Measurements from ENCODE around the gene KNSTRN. TPM values are rescaled to one million over a fixed set of nuclear protein-coding genes. Genes with fewer than 3 reads are reported as not detected.

KNSTRN gene
- total and polyA plus RNA-seq, 2 of the 8 experiments (the other 6 are each of a cell fraction or from before 2014, with no cell fraction given): 25.1 to 79.4 TPM

DNA sequence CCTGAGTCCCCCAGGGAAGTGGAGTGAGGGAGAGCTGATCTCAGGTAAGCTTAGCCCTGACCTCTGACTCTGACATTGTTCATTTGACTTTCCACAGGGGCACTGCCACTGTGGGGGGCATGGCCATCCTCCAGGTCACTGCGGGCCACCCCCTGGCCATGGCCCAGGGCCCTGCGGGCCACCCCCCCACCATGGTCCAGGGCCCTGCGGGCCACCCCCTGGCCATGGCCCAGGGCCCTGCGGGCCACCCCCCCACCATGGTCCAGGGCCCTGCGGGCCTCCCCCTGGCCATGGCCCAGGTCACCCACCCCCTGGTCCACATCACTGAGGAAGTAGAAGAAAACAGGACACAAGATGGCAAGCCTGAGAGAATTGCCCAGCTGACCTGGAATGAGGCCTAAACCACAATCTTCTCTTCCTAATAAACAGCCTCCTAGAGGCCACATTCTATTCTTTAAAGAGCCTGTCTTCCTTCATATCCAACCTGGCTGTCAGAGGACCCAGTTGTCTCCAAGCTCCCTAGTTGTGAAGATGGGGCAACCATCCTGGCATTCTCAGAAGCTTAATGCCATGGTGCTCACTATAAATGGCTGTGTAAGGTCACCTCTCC is 26.4 kb upstream of the KNSTRN start (continued):
- TF ChIP-seq RBBP5 (IDR thresholded peaks at IDR 0.05; ENCODE audit: borderline replicate concordance, low read depth, low read length) (no peak), MAX (IDR thresholded peaks at IDR 0.05) (no peak), SAP30 (IDR thresholded peaks at IDR 0.05; ENCODE audit: insufficient read depth, insufficient replicate concordance, low read length) (no peak), BCL11A (IDR thresholded peaks at IDR 0.05; ENCODE audit: low read depth in 2 of 2, low read length in 2 of 2) (no peak), YY1 (IDR thresholded peaks at IDR 0.05; ENCODE audit: low read depth, low read length) (no peak), TAF1 (IDR thresholded peaks at IDR 0.05; ENCODE audit: low read depth, low read length) (no peak), SRF (IDR thresholded peaks at IDR 0.05; ENCODE audit: low read depth, low read length) (no peak)
- TF ChIP-seq, protein P1, sequence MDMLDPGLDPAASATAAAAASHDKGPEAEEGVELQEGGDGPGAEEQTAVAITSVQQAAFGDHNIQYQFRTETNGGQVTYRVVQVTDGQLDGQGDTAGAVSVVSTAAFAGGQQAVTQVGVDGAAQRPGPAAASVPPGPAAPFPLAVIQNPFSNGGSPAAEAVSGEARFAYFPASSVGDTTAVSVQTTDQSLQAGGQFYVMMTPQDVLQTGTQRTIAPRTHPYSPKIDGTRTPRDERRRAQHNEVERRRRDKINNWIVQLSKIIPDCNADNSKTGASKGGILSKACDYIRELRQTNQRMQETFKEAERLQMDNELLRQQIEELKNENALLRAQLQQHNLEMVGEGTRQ (IDR thresholded peaks at IDR 0.05; ENCODE audit: low read length): no peak

Measured in H1 (cell line).